Mesodermal cell (in vitro differentiated cells): ENCODE results near the gene IRF2. TPM values are rescaled to one million over a fixed set of nuclear protein-coding genes. Genes with fewer than 3 reads are reported as not detected.

ENCODE experiments used
- H3K27ac ChIP-seq: 2 replicates; pipeline ENCODE4 v1.7.0; 2013; ENCODE audit warnings: mild to moderate bottlenecking, low read depth, low read length, moderate library complexity; ENCODE audit not compliant: severe bottlenecking
- H3K36me3 ChIP-seq: 2 replicates; pipeline ENCODE4 v1.7.1; 2013; ENCODE audit warnings: mild to moderate bottlenecking, low read length, moderate library complexity; ENCODE audit not compliant: control insufficient read depth, insufficient read depth
- H3K4me1 ChIP-seq: one replicate; pipeline ENCODE4 v1.7.1; 2013; ENCODE audit warnings: mild to moderate bottlenecking, low read length; ENCODE audit not compliant: insufficient read depth, control insufficient read depth, poor library complexity, severe bottlenecking
- H3K4me3 ChIP-seq: 2 replicates; pipeline ENCODE4 v1.7.0; 2013; ENCODE audit warnings: low read length, control low read depth, mild to moderate bottlenecking; ENCODE audit not compliant: insufficient read depth, poor library complexity, severe bottlenecking; ENCODE audit errors: extremely low read depth
- H3K9me3 ChIP-seq: 2 replicates; pipeline ENCODE4 v1.7.1; 2013; ENCODE audit warnings: mild to moderate bottlenecking, low read length, moderate library complexity; ENCODE audit not compliant: control insufficient read depth
- WGBS, 2 experiments: methylation state at CpG; one replicate each; pipeline ENCODE4 v1.1.5; 2013; ENCODE audit warnings: missing lambda C conversion rate in 2 of 2; ENCODE audit not compliant: insufficient coverage in 2 of 2; 5-methylcytosine and 5-hydroxymethylcytosine counted together
- polyA plus RNA-seq, 2 experiments: library from polyadenylated mRNA; stranded (reverse); fragments of 50-300 nt; gene quantifications; one replicate each; pipeline ENCODE4 v1.2.3, GENCODE V29; 2013

IRF2 gene
- 10.8 TPM for polyA plus RNA-seq (2013, experiment 1 of 2)
- polyA plus RNA-seq (2013, experiment 2 of 2): 12.3 TPM

- H3K36me3 ChIP-seq: no peaks in the 10 kb centered on the region
- H3K9me3 ChIP-seq: no peaks in the 10 kb centered on the region
- H3K4me3 ChIP-seq: peak within 1 kb of the TSS; percentile 90
- peak within 1 kb of the TSS; percentile 81 for H3K27ac ChIP-seq
- WGBS, 2 experiments: 0 to 1% methylated on average over 39 to 42 of the region's 66 CpGs
- H3K4me1 ChIP-seq: no peaks in the 10 kb centered on the region
These were observed at the start of gene IRF2 for GRCh38 chr4:184474263-184475095. TSS of gene IRF2 (minus strand) at chr4:184474550. CDS start at chr4:184429064, 45,486 bp downstream.

GRCh38 chr4:184515606-184516005 lies 41.3 kb upstream of the IRF2 start:
- H3K9me3 ChIP-seq: no peaks in the 10 kb centered on the region
- no peak overlapping the region for H3K27ac ChIP-seq
- no peak overlapping the region for H3K4me3 ChIP-seq
- peaks cover 14% of the 10 kb centered on the region for H3K4me1 ChIP-seq
- 67 to 71% methylated on average over 1 to 3 of the region's 3 CpGs for WGBS, 2 experiments
- H3K36me3 ChIP-seq: no peaks in the 10 kb centered on the region

GRCh38 chr4:184514121-184514988 lies 40.0 kb upstream of the IRF2 start:
- Histone ChIP-seq H3K4me1 (peaks cover 14% of the 10 kb centered on the region), H3K27ac (peak overlapping the region; percentile 17), H3K9me3 (peaks cover 4% of the 10 kb centered on the region), H3K36me3 (no peaks in the 10 kb centered on the region), H3K4me3 (no peak overlapping the region)
- WGBS, 2 experiments: 62 to 67% methylated on average over 6 of the region's 8 CpGs

GRCh38 chr4:184513802-184514120 lies 39.4 kb upstream of the IRF2 start:
- 80 to 100% methylated on average over 1 of the region's 2 CpGs for WGBS, 2 experiments
- peaks cover 14% of the 10 kb centered on the region for H3K4me1 ChIP-seq
- no peak overlapping the region for H3K27ac ChIP-seq
- peaks cover 4% of the 10 kb centered on the region for H3K9me3 ChIP-seq
- no peaks in the 10 kb centered on the region for H3K36me3 ChIP-seq
- H3K4me3 ChIP-seq: no peak overlapping the region

GRCh38 chr4:184511156-184511555 lies 36.8 kb upstream of the IRF2 start:
- Histone ChIP-seq H3K4me1 (peaks cover 14% of the 10 kb centered on the region), H3K27ac (no peak overlapping the region), H3K4me3 (no peak overlapping the region), H3K9me3 (peaks cover 4% of the 10 kb centered on the region), H3K36me3 (no peaks in the 10 kb centered on the region)
- 93 to 98% methylated on average over 3 to 4 of the region's 5 CpGs for WGBS, 2 experiments

GRCh38 chr4:184510401-184510800 lies 36.1 kb upstream of the IRF2 start:
- H3K9me3 ChIP-seq: peaks cover 4% of the 10 kb centered on the region
- H3K36me3 ChIP-seq: no peaks in the 10 kb centered on the region
- WGBS, 2 experiments: 80 to 100% methylated on average over 1 of the region's 3 CpGs
- peaks cover 14% of the 10 kb centered on the region for H3K4me1 ChIP-seq
- H3K27ac ChIP-seq: no peak overlapping the region
- no peak overlapping the region for H3K4me3 ChIP-seq

GRCh38 chr4:184506527-184507121 lies 32.3 kb upstream of the IRF2 start:
- no peaks in the 10 kb centered on the region for H3K36me3 ChIP-seq
- no peaks in the 10 kb centered on the region for H3K4me1 ChIP-seq
- WGBS, 2 experiments: 88 to 89% methylated on average over 4 to 7 of the region's 7 CpGs
- peaks cover 4% of the 10 kb centered on the region for H3K9me3 ChIP-seq
- no peak overlapping the region for H3K27ac ChIP-seq
- H3K4me3 ChIP-seq: no peak overlapping the region

GRCh38 chr4:184504385-184504784 lies 30.0 kb upstream of the IRF2 start:
- no peaks in the 10 kb centered on the region for H3K36me3 ChIP-seq
- 92 to 93% methylated on average over 9 to 11 of the region's 11 CpGs for WGBS, 2 experiments
- no peak overlapping the region for H3K27ac ChIP-seq
- H3K9me3 ChIP-seq: no peaks in the 10 kb centered on the region
- H3K4me3 ChIP-seq: no peak overlapping the region
- no peaks in the 10 kb centered on the region for H3K4me1 ChIP-seq

GRCh38 chr4:184503869-184504300 lies 29.5 kb upstream of the IRF2 start:
- H3K9me3 ChIP-seq: no peaks in the 10 kb centered on the region
- no peaks in the 10 kb centered on the region for H3K36me3 ChIP-seq
- no peaks in the 10 kb centered on the region for H3K4me1 ChIP-seq
- H3K27ac ChIP-seq: no peak overlapping the region
- H3K4me3 ChIP-seq: no peak overlapping the region
- 91 to 93% methylated on average over 8 of the region's 8 CpGs for WGBS, 2 experiments

- H3K4me1 ChIP-seq: no peaks in the 10 kb centered on the region
- H3K4me3 ChIP-seq: no peak overlapping the region
- no peaks in the 10 kb centered on the region for H3K36me3 ChIP-seq
- no peaks in the 10 kb centered on the region for H3K9me3 ChIP-seq
- 87 to 92% methylated on average over 3 of the region's 4 CpGs for WGBS, 2 experiments
- no peak overlapping the region for H3K27ac ChIP-seq
These were observed 26.6 kb upstream of the IRF2 start for GRCh38 chr4:184500748-184501589.
